ENCODE results near the gene FAM78B.

DNA sequence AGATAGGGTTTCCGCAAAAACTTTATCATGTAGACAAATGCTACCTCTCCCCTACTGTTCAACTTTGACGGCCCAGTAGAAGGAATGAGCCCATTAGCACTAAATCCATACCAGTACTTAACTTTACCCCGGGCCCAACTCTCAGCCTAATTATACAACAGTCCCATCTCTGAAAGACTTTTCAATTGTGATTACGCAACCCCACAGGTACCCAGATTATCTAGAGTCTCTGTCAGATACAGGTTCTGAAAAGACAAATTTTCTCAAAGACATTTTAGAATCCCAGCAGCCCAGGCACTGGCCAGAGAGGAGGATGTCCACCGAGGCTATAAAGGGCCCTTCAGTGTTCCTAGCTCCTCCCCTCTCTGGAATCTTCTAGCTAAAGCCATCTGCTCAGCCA is 15.0 kb downstream of the FAM78B start:
- TF ChIP-seq, protein P1, sequence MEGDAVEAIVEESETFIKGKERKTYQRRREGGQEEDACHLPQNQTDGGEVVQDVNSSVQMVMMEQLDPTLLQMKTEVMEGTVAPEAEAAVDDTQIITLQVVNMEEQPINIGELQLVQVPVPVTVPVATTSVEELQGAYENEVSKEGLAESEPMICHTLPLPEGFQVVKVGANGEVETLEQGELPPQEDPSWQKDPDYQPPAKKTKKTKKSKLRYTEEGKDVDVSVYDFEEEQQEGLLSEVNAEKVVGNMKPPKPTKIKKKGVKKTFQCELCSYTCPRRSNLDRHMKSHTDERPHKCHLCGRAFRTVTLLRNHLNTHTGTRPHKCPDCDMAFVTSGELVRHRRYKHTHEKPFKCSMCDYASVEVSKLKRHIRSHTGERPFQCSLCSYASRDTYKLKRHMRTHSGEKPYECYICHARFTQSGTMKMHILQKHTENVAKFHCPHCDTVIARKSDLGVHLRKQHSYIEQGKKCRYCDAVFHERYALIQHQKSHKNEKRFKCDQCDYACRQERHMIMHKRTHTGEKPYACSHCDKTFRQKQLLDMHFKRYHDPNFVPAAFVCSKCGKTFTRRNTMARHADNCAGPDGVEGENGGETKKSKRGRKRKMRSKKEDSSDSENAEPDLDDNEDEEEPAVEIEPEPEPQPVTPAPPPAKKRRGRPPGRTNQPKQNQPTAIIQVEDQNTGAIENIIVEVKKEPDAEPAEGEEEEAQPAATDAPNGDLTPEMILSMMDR (conservative IDR thresholded peaks at IDR 0.05; ENCODE audit: low read depth, low read length) = no peak
- TF ChIP-seq EZH2 (IDR thresholded peaks at IDR 0.05; ENCODE audit: borderline replicate concordance, low read depth, low read length, poor library complexity, severe bottlenecking) = no peak
